Measurements from ENCODE around the gene MMP8. TPM values are rescaled to one million over a fixed set of nuclear protein-coding genes. Genes with fewer than 3 reads are reported as not detected.

The MMP8 gene
- polyA plus RNA-seq, 3 donors: 0.14 TPM; not detected in 2

DNA sequence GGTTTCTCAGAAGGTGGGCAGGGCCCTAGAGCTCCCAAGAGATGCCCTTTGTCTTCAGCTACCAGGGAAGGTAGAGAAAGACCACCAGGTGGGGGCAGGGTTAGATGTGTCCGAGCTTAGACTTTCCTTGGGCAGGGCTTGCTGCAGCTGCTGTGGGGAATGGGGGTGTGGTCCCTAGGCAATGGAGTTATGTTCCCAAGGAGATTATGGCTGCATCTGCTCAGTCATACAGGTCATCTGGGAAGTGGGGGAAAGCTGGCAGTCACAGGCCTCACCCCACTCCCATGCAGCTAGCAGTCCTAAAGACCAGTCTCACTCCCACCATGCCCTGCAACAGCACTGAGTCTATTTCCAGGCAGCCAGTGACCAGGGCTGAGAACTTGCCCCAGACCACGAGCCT, 48.7 kb downstream of the MMP8 start:
- Histone ChIP-seq H4K20me1 (ENCODE audit: insufficient read depth, low read length) (no peaks in the 10 kb centered on the region), H3K36me3 (replicated peaks in 1 of 2; ENCODE audit: control insufficient read depth in 1 of 2, insufficient read depth in 2 of 2, low read length in 2 of 2) (no peaks in the 10 kb centered on the region), H3K27me3 (ENCODE audit: control insufficient read depth in 2 of 2, insufficient read depth in 2 of 2, low read length in 2 of 2) (no peaks in the 10 kb centered on the region), H3K4me3 (replicated peaks in 1 of 3; ENCODE audit: low read depth in 2 of 3, low read length in 3 of 3) (no peak overlapping the region), H3K27ac (ENCODE audit: low read depth in 1 of 2, low read length in 2 of 2) (no peak overlapping the region), H3K9ac (ENCODE audit: insufficient read depth, low read length, poor library complexity, severe bottlenecking) (no peak overlapping the region), H3K79me2 (ENCODE audit: insufficient read depth, low read length) (no peaks in the 10 kb centered on the region), H2AFZ (ENCODE audit: insufficient read depth, low read depth, low read length, poor library complexity, severe bottlenecking) (no peak overlapping the region), H3K4me2 (replicated peaks; ENCODE audit: extremely low read depth, low read length, poor library complexity, severe bottlenecking) (no peak overlapping the region), H3K9me3 (replicated peaks in 1 of 2; ENCODE audit: control insufficient read depth in 1 of 2, insufficient read depth in 1 of 2, low read length in 2 of 2) (no peaks in the 10 kb centered on the region), H3K4me1 (ENCODE audit: control insufficient read depth in 1 of 2, insufficient read depth in 2 of 2, low read length in 2 of 2) (peaks cover 7 to 21% of the 10 kb centered on the region in 2 donors)
- DNase-seq: no peak
- Mint-ChIP-seq H3K4me3 (no peak overlapping the region), H3K27ac (no peak overlapping the region), H3K9me3 (peaks cover 0 to 4% (median 0%) of the 10 kb centered on the region in 7 donors), H3K4me1 (peaks cover 8% of the 10 kb centered on the region), H3K27me3 (ENCODE audit: low read depth in 3 of 3) (peaks cover 0 to 3% (median 2%) of the 10 kb centered on the region in 3 donors), H3K36me3 (no peaks in the 10 kb centered on the region)
- intact Hi-C loops (cut with micrococcal nuclease): no loop called here
- TF ChIP-seq, protein P1, sequence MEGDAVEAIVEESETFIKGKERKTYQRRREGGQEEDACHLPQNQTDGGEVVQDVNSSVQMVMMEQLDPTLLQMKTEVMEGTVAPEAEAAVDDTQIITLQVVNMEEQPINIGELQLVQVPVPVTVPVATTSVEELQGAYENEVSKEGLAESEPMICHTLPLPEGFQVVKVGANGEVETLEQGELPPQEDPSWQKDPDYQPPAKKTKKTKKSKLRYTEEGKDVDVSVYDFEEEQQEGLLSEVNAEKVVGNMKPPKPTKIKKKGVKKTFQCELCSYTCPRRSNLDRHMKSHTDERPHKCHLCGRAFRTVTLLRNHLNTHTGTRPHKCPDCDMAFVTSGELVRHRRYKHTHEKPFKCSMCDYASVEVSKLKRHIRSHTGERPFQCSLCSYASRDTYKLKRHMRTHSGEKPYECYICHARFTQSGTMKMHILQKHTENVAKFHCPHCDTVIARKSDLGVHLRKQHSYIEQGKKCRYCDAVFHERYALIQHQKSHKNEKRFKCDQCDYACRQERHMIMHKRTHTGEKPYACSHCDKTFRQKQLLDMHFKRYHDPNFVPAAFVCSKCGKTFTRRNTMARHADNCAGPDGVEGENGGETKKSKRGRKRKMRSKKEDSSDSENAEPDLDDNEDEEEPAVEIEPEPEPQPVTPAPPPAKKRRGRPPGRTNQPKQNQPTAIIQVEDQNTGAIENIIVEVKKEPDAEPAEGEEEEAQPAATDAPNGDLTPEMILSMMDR (IDR thresholded peaks at IDR 0.05): no peak
- WGBS (ENCODE audit: insufficient coverage): 95% methylated on average over 2 of the region's 2 CpGs

DNA sequence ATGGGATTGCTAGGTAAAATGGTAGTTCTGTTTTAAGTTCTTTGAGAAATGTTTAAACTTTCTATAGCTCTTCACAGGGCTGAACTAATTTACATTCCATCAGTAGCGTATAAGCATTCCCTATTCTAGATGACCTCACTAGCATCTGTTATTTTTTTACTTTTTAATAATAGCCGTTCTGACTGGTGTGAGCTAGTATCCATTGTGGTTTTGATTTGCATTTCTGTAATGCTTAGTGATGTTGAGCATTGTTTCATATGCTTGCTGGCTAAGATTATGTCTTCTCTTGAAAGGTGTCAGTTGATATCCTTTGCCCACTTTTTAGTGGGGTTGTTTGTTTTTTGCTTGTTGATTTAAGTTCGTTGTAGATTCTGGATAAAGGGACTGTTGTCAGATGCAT, 55.1 kb downstream of the MMP8 start:
- no peaks in the 10 kb centered on the region for H3K4me1 Mint-ChIP-seq

More for the DNA sequence above, 55.1 kb downstream of the MMP8 start:
- no peak for DNase-seq
- Histone ChIP-seq H3K27ac (ENCODE audit: low read depth in 1 of 2, low read length in 2 of 2) (no peak overlapping the region), H2AFZ (ENCODE audit: insufficient read depth, low read depth, low read length, poor library complexity, severe bottlenecking) (no peak overlapping the region), H3K4me3 (replicated peaks in 1 of 3; ENCODE audit: low read depth in 2 of 3, low read length in 3 of 3) (no peak overlapping the region), H3K4me2 (replicated peaks; ENCODE audit: extremely low read depth, low read length, poor library complexity, severe bottlenecking) (no peak overlapping the region), H3K9me3 (replicated peaks in 1 of 2; ENCODE audit: control insufficient read depth in 1 of 2, insufficient read depth in 1 of 2, low read length in 2 of 2) (no peaks in the 10 kb centered on the region), H3K4me1 (ENCODE audit: control insufficient read depth in 1 of 2, insufficient read depth in 2 of 2, low read length in 2 of 2) (no peaks in the 10 kb centered on the region), H3K9ac (ENCODE audit: insufficient read depth, low read length, poor library complexity, severe bottlenecking) (no peak overlapping the region), H3K36me3 (replicated peaks in 1 of 2; ENCODE audit: control insufficient read depth in 1 of 2, insufficient read depth in 2 of 2, low read length in 2 of 2) (no peaks in the 10 kb centered on the region), H3K79me2 (ENCODE audit: insufficient read depth, low read length) (no peaks in the 10 kb centered on the region), H3K27me3 (ENCODE audit: control insufficient read depth in 2 of 2, insufficient read depth in 2 of 2, low read length in 2 of 2) (no peaks in the 10 kb centered on the region), H4K20me1 (ENCODE audit: insufficient read depth, low read length) (no peaks in the 10 kb centered on the region)
- Mint-ChIP-seq H3K9me3 (peaks cover 0 to 3% (median 0%) of the 10 kb centered on the region in 7 donors), H3K4me3 (no peak overlapping the region), H3K27me3 (ENCODE audit: low read depth in 3 of 3) (peaks cover 0 to 3% (median 0%) of the 10 kb centered on the region in 3 donors), H3K36me3 (no peaks in the 10 kb centered on the region), H3K27ac (no peak overlapping the region)
- 100% methylated on average over 1 of the region's 3 CpGs for WGBS (ENCODE audit: insufficient coverage)
- TF ChIP-seq, protein P1 (IDR thresholded peaks at IDR 0.05): no peak
- intact Hi-C loops (cut with micrococcal nuclease): no loop called here
